Thyroid gland (tissue), 4 donors: ENCODE data around the gene TBC1D22B. TPM values are rescaled to one million over a fixed set of nuclear protein-coding genes. Genes with fewer than 3 reads are reported as not detected.

Experiments
- DNase-seq, 2 donors: peaks; one replicate each; pipeline ENCODE4 v3.0.0-alpha.2; 2019
- H3K27ac ChIP-seq, 3 donors: fragments of 200-600 bp; sonication (generic); 1 replicate in 2 of 3; 2 replicates in 1 of 3; pipeline ENCODE4 v1.5.1; 2016 to 2019; ENCODE audit warnings: mild to moderate bottlenecking in 1 of 3, moderate library complexity in 1 of 3
- H3K27me3 ChIP-seq: fragments of 200-600 bp; sonication (generic); one replicate; pipeline ENCODE4 v1.5.1; 2019
- H3K36me3 ChIP-seq, 2 donors: fragments of 200-600 bp; sonication (generic); one replicate each; pipeline ENCODE4 v1.5.1; 2016 to 2019
- H3K4me1 ChIP-seq, 2 donors: fragments of 200-600 bp; sonication (generic); one replicate each; pipeline ENCODE4 v1.5.1; 2017 to 2019
- H3K4me3 ChIP-seq, 3 donors: fragments of 200-600 bp; sonication (generic); replicated peaks in 1 of 3; 1 replicate in 2 of 3; 2 replicates in 1 of 3; pipeline ENCODE4 v1.5.1; 2016; ENCODE audit warnings: mild to moderate bottlenecking in 1 of 3
- H3K9me3 ChIP-seq: fragments of 200-600 bp; sonication (generic); one replicate; pipeline ENCODE4 v1.5.1; 2017
- POLR2A ChIP-seq, 2 donors: fragments of 450-650 bp; IDR thresholded peaks; one replicate each; pipeline ENCODE4 v1.6.1; 2017; ENCODE audit warnings: antibody characterized with exemption in 2 of 2, mild to moderate bottlenecking in 2 of 2, moderate library complexity in 1 of 2
- WGBS, 2 donors: methylation state at CpG; one replicate each; pipeline ENCODE4 v1.1.5; 2017; 5-methylcytosine and 5-hydroxymethylcytosine counted together
- intact Hi-C: fragments of 100-400 bp; cut with DNase I; formaldehyde crosslinking; loops from one replicate; pipeline ENCODE4 v1.15.1; 2023
- total RNA-seq, 4 donors: library from RNA; depleted of rRNA; stranded (reverse); fragments of >200 nt; gene quantifications; one replicate each; pipeline ENCODE4 v1.2.3, GENCODE V29; 2016
- TF ChIP-seq, protein P1 (sequence below), 6 experiments: fragments of 200-600 bp in 3 of 6; fragments of 450-650 bp in 3 of 6; sonication (generic) in 3 of 6; IDR thresholded peaks; one replicate each; pipeline ENCODE4 v1.5.1; 2016 to 2019; ENCODE audit warnings: antibody characterized with exemption in 6 of 6, mild to moderate bottlenecking in 2 of 6, inconsistent platforms in 1 of 6, moderate library complexity in 1 of 6

TBC1D22B gene
- total RNA-seq, 4 donors from 2014 or later = 11.5 to 15.7 (median 14.2) TPM

DNA sequence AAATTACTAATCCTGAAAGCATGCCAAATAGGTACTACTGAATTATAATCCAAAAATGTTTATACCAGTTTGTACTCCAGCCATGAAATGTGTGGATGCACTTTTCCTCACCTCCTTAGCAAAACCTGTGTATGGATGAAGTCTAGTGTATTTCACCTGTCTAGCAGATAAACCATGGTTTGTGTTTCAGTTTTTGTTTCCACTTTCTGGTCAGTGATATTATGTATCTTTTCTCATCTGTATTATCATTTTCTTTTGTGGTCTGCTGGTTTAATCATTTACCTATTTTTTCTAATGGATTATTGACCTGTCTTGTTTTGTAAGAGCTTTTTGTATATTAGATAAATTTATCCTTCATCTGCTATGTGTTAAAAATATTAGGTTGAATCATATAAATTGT lies 41.4 kb downstream of the TBC1D22B start:
- H3K4me1 ChIP-seq = no peaks in the 10 kb centered on the region
- H3K27ac ChIP-seq = no peak overlapping the region
- no peak overlapping the region for H3K4me3 ChIP-seq
- TF ChIP-seq, protein P1, sequence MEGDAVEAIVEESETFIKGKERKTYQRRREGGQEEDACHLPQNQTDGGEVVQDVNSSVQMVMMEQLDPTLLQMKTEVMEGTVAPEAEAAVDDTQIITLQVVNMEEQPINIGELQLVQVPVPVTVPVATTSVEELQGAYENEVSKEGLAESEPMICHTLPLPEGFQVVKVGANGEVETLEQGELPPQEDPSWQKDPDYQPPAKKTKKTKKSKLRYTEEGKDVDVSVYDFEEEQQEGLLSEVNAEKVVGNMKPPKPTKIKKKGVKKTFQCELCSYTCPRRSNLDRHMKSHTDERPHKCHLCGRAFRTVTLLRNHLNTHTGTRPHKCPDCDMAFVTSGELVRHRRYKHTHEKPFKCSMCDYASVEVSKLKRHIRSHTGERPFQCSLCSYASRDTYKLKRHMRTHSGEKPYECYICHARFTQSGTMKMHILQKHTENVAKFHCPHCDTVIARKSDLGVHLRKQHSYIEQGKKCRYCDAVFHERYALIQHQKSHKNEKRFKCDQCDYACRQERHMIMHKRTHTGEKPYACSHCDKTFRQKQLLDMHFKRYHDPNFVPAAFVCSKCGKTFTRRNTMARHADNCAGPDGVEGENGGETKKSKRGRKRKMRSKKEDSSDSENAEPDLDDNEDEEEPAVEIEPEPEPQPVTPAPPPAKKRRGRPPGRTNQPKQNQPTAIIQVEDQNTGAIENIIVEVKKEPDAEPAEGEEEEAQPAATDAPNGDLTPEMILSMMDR (IDR thresholded peaks at IDR 0.05) = no peak
- TF ChIP-seq POLR2A (IDR thresholded peaks at IDR 0.05) = no peak
- intact Hi-C loops = no loop called here
- H3K27me3 ChIP-seq = no peaks in the 10 kb centered on the region
- peaks cover 3 to 13% of the 10 kb centered on the region in 2 donors for H3K36me3 ChIP-seq
- H3K9me3 ChIP-seq = no peaks in the 10 kb centered on the region
- no peak for DNase-seq

DNA sequence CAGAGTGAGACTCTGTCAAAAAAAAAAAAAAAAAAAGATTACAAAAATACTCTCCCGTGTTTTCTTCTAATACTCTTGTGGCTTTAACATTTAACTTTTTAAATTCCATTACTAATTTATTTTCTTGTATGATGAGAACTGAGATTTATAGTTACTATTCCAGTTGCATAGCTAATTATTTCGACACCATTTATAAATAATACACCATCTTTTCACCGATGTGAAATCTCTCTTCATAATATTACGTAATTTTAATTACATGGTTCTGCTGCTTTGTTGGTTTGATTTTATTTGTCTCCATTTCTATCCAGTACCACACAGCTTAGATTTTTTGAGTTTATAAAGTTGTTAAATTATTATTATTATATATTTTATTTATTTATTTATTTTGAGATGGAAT lies 42.4 kb downstream of the TBC1D22B start:
- no peaks in the 10 kb centered on the region for H3K9me3 ChIP-seq
- H3K4me1 ChIP-seq = no peaks in the 10 kb centered on the region
- H3K4me3 ChIP-seq = no peak overlapping the region
- intact Hi-C loops = no loop called here
- 95 to 98% methylated on average over 4 of the region's 4 CpGs for WGBS, 2 donors
- H3K27me3 ChIP-seq = no peaks in the 10 kb centered on the region
- DNase-seq = no peak
- peaks cover 3 to 13% of the 10 kb centered on the region in 2 donors for H3K36me3 ChIP-seq
- no peak for TF ChIP-seq POLR2A (IDR thresholded peaks at IDR 0.05)
- TF ChIP-seq, protein P1 (IDR thresholded peaks at IDR 0.05) = no peak
- H3K27ac ChIP-seq = no peak overlapping the region

DNA sequence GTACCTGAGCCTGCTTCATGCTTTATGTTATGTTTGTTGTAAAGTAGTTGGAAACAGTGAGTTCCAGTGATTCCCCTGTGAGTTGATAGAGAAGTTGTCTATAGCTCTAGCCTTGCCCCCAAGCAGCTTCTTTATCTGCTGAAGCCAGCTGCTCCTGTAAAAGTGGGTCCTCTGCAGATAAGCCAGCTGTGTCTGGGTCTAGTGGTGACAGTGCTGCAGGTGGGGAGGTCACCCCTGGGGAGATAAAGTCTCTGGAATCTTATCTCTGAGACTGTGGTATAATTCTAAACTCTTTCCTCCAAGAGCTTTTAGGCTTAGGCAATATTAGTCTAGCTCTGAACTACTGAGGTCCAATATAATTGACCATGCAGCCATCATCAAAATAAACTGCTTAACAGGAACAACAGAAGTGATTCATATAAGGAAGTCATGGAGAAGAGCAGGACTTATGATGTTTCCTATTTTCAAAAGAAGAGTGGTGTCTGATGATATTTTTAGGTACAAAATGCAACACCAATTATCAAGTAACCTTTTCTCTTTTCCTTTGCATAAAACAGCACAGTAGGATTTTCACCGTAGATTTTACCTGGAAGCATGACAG lies 44.6 kb downstream of the TBC1D22B start:
- H3K27me3 ChIP-seq = no peaks in the 10 kb centered on the region
- WGBS, 2 donors = 79 to 85% methylated on average over 1 of the region's 1 CpG
- no peak for TF ChIP-seq POLR2A (IDR thresholded peaks at IDR 0.05)
- TF ChIP-seq, protein P1 (IDR thresholded peaks at IDR 0.05) = no peak
- no peaks in the 10 kb centered on the region for H3K9me3 ChIP-seq
- peaks cover 3 to 4% of the 10 kb centered on the region in 2 donors for H3K36me3 ChIP-seq
- no peaks in the 10 kb centered on the region for H3K4me1 ChIP-seq
- intact Hi-C loops = no loop called here
- H3K4me3 ChIP-seq = no peak overlapping the region
- no peak overlapping the region for H3K27ac ChIP-seq
- DNase-seq = no peak

DNA sequence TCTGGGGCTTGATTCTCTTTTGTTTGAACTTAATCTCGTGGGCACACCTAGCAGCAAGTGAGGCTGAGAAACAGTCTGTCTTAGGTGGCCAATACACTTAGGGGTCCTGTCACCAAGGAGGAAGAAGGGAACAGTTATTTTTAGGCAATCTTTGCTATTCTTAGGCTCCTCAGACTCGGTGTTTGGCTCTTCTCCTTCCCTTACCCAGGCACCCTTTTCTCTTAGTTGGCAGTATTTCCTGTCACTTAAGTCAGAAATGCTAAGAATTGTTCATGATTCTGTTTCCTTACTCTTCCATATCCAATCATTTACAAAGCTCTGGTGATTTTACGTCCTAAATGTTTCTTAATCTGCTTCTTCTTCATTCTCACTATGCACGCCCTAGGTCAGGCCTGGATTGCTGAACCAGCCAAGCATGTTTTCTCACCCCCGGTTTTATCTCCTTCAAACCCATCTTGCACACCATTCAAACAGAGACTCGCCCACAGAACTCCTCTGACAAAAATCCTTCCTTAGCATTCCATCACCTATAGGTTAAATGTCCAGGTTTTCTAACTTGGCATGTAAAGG lies 45.6 kb downstream of the TBC1D22B start:
- 91 to 94% methylated on average over 6 of the region's 6 CpGs for WGBS, 2 donors
- intact Hi-C loops = no loop called here
- Histone ChIP-seq H3K4me3 (no peak overlapping the region), H3K9me3 (no peaks in the 10 kb centered on the region), H3K27ac (no peak overlapping the region), H3K27me3 (no peaks in the 10 kb centered on the region), H3K4me1 (peaks cover 0 to 5% of the 10 kb centered on the region in 2 donors), H3K36me3 (peaks cover 3 to 4% of the 10 kb centered on the region in 2 donors)
- TF ChIP-seq, protein P1 (IDR thresholded peaks at IDR 0.05) = no peak
- TF ChIP-seq POLR2A (IDR thresholded peaks at IDR 0.05) = no peak
- no peak for DNase-seq

DNA sequence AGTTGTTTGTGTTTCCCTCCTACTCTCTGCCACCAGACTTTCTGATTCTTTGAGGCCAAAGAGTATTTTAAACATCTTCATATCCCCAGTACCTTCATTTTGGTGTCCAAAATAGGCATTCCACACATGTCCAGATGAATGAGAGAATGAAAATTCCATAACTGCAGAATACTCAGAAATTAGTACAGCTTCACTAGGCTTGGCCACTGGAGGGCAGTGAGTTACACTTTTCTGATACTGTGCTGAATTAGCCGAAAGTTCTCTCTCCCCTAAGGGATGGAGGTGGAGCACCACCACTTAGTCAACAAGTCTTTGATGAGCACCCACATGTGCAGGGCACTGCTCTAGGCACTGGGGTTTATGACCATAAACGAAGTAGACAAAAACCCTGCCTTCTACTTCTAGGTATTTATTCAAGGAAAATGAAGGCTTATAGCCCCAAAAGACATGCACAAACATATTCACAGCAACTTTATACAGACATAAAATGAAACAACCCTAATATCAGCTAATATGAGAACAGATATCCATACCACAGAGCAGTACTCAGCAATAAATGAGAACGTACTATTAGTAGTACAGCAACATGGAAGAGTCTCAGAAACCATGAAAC lies 46.4 kb downstream of the TBC1D22B start:
- Histone ChIP-seq H3K4me3 (no peak overlapping the region), H3K36me3 (peaks cover 3 to 4% of the 10 kb centered on the region in 2 donors), H3K27ac (no peak overlapping the region), H3K27me3 (no peaks in the 10 kb centered on the region), H3K4me1 (peaks cover 8 to 11% of the 10 kb centered on the region in 2 donors), H3K9me3 (no peaks in the 10 kb centered on the region)
- TF ChIP-seq, protein P1 (IDR thresholded peaks at IDR 0.05) = peak in 3 of 6 experiments; percentile 20 to 45 (median 25)
- no peak for TF ChIP-seq POLR2A (IDR thresholded peaks at IDR 0.05)
- intact Hi-C loops = no loop called here
- 75 to 82% methylated on average over 3 of the region's 3 CpGs for WGBS, 2 donors
- DNase-seq = peak in 1 of 2 donors; percentile 6
